SH-SY5Y (cell line): Measurements from ENCODE around the gene AHSA1.

Experiments used
- GATA2 ChIP-seq: IDR thresholded peaks from 2 replicates; pipeline ENCODE4 v1.6.1; 2011; ENCODE audit warnings: mild to moderate bottlenecking, low read depth, low read length
- GATA3 ChIP-seq: IDR thresholded peaks from 2 replicates; pipeline ENCODE4 v1.6.1; 2011; ENCODE audit warnings: low read depth, mild to moderate bottlenecking, low read length, moderate library complexity

DNA sequence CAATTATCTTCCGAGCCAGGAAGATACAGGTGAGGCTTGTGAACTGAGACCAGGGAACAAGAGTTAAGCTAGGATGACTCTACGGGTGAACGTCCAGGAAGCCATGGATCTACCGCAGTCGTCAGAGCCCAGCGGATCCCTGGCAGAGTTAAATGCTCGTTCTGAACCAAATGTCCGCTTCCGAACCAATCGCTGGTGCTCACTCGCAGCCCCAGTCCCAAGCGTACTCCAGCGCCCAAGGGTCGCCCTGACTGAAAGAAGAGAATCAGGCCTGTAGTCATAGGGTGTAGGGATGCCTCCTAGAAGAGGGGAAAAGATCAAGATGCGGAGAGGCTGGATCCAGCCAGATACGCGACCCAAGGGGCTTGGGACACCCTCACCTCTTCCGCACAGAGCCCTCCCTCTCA, 775 bp upstream of the AHSA1 start:
- TF ChIP-seq GATA2 (no peak), GATA3 (no peak)
